Colonic mucosa (tissue), 4 donors: ENCODE data around the gene API5. TPM values are rescaled to one million over a fixed set of nuclear protein-coding genes. Genes with fewer than 3 reads are reported as not detected.

Experiments used
- DNase-seq: peaks from one replicate; pipeline ENCODE4 v3.0.0-alpha.2; 2020
- H3K27ac ChIP-seq: fragments of 200-600 bp; one replicate; pipeline ENCODE4 v1.8.0; 2021
- H3K27me3 ChIP-seq: fragments of 200-600 bp; one replicate; pipeline ENCODE4 v1.8.0; 2021
- H3K36me3 ChIP-seq: fragments of 200-600 bp; one replicate; pipeline ENCODE4 v1.8.0; 2021
- H3K4me1 ChIP-seq: fragments of 200-600 bp; one replicate; pipeline ENCODE4 v1.8.0; 2021; ENCODE audit warnings: mild to moderate bottlenecking
- H3K4me3 ChIP-seq: fragments of 200-600 bp; one replicate; pipeline ENCODE4 v1.8.0; 2021
- H3K9ac ChIP-seq, 2 donors: one replicate each; pipeline ENCODE4 v1.7.0; 2013; ENCODE audit warnings: control low read depth in 2 of 2, low read depth in 2 of 2, low read length in 2 of 2
- H3K9me3 ChIP-seq: fragments of 200-600 bp; one replicate; pipeline ENCODE4 v1.8.0; 2021
- intact Hi-C: fragments of 100-400 bp; cut with DNase I; formaldehyde crosslinking; loops from one replicate; pipeline ENCODE4 v1.14.1; 2022
- total RNA-seq, 2 donors: library from RNA; stranded (reverse); fragmentation: NEBNext Ultra II Directional in 1 of 2; extraction: Animal tissue kit (Norgen Biotek cat#: 25700) in 1 of 2; gene quantifications; one replicate each; pipeline ENCODE4 v1.2.1, GENCODE V29; 2021
- TF ChIP-seq, protein P1 (sequence below): fragments of 200-600 bp; IDR thresholded peaks from one replicate; pipeline ENCODE4 v1.8.0; 2022; ENCODE audit warnings: antibody characterized with exemption, mild to moderate bottlenecking
- donor health status: healthy.
- donor health status: DM: no; HTN: no; CAD: no.
- donor health status: DM: no; HTN: no; CAD: no.

The API5 gene
- total RNA-seq = 10 to 100 TPM; 86.4 to 98.0 TPM

DNA sequence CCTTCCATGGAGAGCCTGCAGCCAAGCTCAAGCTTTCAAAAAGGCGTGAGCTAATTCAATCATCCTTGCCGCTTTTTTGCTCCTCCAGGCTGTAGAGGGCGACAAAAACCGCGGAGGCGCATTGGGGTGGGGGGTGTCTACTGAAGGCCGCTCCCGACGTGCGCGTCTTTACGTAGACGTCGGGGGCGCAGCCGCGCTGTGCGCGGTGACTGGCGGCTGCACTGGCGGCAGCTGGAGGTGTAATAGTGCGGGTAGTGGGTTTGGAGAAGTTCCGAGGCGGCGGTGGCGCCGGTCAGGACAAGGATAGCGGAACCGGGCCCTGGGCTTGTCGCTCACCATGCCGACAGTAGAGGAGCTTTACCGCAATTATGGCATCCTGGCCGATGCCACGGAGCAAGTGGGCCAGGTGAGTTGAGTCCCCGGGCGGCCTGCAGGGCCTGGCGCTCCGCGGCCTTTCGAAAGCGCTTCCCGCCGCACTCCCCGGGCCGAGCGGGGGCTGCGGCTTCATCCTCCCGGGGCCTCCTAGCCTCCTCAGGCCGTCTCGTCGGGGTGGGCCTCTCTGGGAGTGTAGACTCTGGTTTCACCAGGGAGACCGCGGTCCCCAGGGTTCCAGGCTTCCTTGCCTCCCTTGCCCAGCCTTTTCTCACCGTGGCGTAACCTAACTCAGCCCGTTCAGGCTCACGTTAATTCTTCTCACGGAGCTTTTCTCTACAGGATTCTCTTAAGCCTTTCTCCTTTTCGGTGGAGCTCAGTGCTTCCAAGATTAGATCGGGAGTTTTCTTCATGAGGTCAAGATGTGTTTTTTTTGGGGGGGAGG, at the start of gene API5:
TSS of gene API5 (plus strand) at position 206 of the 817 bp plus-strand sequence. CDS start at position 338, 132 bp downstream.
- no peaks in the 10 kb centered on the region for H3K36me3 ChIP-seq
- H3K4me1 ChIP-seq = peaks cover 4% of the 10 kb centered on the region
- no peaks in the 10 kb centered on the region for H3K9me3 ChIP-seq
- peak within 1 kb of the TSS; percentile 91 for H3K4me3 ChIP-seq
- peak; percentile 94 for DNase-seq
- peak within 1 kb of the TSS; percentile 77 for H3K27ac ChIP-seq
- peak within 1 kb of the TSS; percentile 80 to 84 for H3K9ac ChIP-seq
- intact Hi-C loops = loop anchor here (2.0 kb wide), 1 partner anchor 107 kb away; no protein-coding TSS in a partner anchor
- TF ChIP-seq, protein P1, sequence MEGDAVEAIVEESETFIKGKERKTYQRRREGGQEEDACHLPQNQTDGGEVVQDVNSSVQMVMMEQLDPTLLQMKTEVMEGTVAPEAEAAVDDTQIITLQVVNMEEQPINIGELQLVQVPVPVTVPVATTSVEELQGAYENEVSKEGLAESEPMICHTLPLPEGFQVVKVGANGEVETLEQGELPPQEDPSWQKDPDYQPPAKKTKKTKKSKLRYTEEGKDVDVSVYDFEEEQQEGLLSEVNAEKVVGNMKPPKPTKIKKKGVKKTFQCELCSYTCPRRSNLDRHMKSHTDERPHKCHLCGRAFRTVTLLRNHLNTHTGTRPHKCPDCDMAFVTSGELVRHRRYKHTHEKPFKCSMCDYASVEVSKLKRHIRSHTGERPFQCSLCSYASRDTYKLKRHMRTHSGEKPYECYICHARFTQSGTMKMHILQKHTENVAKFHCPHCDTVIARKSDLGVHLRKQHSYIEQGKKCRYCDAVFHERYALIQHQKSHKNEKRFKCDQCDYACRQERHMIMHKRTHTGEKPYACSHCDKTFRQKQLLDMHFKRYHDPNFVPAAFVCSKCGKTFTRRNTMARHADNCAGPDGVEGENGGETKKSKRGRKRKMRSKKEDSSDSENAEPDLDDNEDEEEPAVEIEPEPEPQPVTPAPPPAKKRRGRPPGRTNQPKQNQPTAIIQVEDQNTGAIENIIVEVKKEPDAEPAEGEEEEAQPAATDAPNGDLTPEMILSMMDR = peak; percentile 58
- no peaks in the 10 kb centered on the region for H3K27me3 ChIP-seq

DNA sequence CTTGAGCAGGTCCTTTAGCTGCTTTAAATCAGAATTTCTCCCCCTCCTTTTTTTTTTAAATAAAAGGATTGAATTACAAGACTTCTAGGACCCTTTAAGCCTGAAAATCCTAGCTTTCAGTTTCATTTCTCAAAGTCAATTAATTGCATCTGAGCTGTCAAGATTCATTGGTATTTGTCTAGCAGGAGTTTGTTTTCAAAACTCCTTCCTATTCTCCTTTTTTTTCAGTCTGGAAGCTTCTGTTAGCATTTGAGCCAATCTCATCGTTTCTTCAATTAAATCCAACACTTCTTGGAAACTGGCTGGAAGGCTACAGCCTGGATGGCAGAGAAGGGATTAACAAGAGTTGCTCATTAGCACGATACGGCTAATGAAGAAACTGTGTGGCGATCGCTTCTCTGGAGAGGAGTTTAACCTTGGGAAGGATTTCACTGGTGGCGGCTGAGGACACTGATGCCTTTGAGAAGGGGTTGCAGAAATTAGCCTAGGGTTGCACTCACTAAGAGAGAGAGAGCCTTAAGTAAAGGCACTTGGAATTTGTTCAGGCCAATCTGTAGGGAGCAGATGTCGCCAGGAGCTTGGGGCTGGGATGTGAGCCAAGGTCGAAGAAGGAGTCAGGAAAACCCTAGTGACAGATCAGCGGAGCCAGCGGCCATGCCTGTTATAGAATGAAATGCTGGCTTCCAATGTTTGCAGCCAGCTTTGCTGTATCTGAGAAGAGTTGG, 43.8 kb upstream of the API5 start:
- TF ChIP-seq, protein P1 = no peak
- Histone ChIP-seq H3K9me3 (no peaks in the 10 kb centered on the region), H3K4me1 (no peaks in the 10 kb centered on the region), H3K4me3 (no peak overlapping the region), H3K27me3 (no peaks in the 10 kb centered on the region), H3K27ac (no peak overlapping the region), H3K9ac (no peak overlapping the region), H3K36me3 (no peaks in the 10 kb centered on the region)
- no peak for DNase-seq
- intact Hi-C loops = no loop called here

DNA sequence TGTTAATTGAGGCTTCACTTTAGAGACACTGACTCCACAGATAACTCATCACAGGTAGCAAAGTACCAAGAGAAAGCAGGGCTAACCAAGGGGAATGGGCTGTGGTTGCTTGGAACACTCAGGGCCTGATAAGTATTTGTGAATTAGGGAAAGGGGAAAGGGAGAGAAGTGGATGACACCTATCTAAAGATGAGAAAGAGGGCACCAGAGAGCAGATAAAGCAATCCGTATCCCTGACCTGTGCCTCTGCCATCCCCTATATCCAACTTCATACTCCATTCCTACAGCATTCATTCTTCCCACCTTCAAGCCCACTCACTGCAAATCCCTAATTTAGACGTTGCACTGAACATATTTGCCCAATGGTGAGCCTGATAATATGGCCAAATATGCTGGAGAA, 43.0 kb upstream of the API5 start:
- DNase-seq = no peak
- intact Hi-C loops = no loop called here
- no peak overlapping the region for H3K27ac ChIP-seq
- no peaks in the 10 kb centered on the region for H3K36me3 ChIP-seq
- H3K4me1 ChIP-seq = no peaks in the 10 kb centered on the region
- TF ChIP-seq, protein P1 = no peak
- no peaks in the 10 kb centered on the region for H3K9me3 ChIP-seq
- no peak overlapping the region for H3K9ac ChIP-seq
- no peaks in the 10 kb centered on the region for H3K27me3 ChIP-seq
- H3K4me3 ChIP-seq = no peak overlapping the region

DNA sequence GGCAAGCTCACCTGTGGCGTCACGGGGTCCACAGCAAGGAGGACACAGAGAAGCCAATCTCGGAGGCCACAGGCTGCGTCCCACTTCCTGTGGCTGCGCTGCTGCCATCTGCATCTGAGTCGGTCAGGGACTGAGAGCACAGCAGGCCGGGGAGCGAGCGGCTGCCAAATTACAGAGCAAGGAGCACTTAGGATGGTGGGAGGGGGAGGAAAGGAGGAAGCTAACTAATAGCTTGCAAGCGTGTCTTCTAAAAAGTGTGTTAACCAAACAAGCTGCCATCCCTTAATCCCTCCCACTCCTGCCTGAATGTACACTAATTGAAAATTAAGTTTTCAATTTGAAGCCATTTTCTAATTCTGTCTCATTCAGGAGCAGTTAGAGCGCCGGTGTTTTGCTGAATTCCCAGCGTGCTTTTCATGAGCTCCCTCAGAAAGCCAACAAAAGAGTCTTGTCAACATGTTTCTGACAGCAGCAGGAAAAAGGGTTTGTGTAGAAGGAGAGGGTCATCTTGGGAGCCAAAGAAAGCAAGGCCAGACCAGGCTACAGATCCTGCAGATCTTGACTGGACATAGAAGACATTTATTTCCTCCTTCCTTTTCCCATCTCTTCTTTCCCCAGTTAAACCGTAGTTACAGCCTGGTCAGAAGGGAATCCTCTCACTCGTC, 42.4 kb upstream of the API5 start:
- Histone ChIP-seq H3K4me3 (no peak overlapping the region), H3K4me1 (no peaks in the 10 kb centered on the region), H3K9ac (no peak overlapping the region), H3K27ac (no peak overlapping the region), H3K27me3 (no peaks in the 10 kb centered on the region), H3K36me3 (no peaks in the 10 kb centered on the region), H3K9me3 (no peaks in the 10 kb centered on the region)
- TF ChIP-seq, protein P1 = no peak
- DNase-seq = no peak
- intact Hi-C loops = no loop called here

DNA sequence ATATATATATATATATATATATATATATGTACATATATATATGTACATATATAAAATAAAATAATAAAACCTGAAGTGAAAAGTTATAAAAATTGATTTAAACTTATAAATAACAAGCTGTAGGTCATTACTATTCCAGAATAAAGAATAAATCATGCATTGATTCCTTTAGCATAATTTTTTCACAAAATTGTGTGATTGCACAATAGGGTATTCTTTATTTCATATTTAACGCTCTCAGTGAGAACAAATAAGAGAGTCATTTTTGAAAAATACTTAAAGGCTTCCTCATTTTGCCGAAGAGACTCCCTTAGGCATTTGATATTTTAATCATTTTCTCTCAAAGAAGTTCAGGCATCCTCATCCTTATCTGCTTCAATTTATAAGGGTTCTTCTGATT, 41.3 kb upstream of the API5 start:
- Histone ChIP-seq H3K9ac (no peak overlapping the region), H3K9me3 (no peaks in the 10 kb centered on the region), H3K36me3 (no peaks in the 10 kb centered on the region), H3K27me3 (no peaks in the 10 kb centered on the region), H3K4me1 (no peaks in the 10 kb centered on the region), H3K4me3 (no peak overlapping the region), H3K27ac (no peak overlapping the region)
- TF ChIP-seq, protein P1 = no peak
- intact Hi-C loops = no loop called here
- no peak for DNase-seq
